GM19043 (cell line): ENCODE results near the gene DRD5.
"Not testable (repeated sequence)": the region's sequence is repeated elsewhere in the genome, so short reads cannot be mapped to it uniquely, and the experiment has no call there.

Experiments used
- ATAC-seq: cut with Tn5 transposase; IDR thresholded peaks from one replicate; pipeline ENCODE4 v1.9.1; 2021; ENCODE audit warnings: low read depth; ENCODE audit not compliant: unreplicated experiment

Gene DRD5

GRCh38 chr4:9781343-9782135, at the start of gene DRD5:
Gene DRD5 (plus strand): TSS chr4:9781634. CDS start chr4:9782030, 396 bp downstream.
- ATAC-seq: no peak

- ATAC-seq: not testable (repeated sequence)
Observed at GRCh38 chr4:9732256-9732655, 49.2 kb upstream of the DRD5 start.

GRCh38 chr4:9735515-9735914, 45.9 kb upstream of the DRD5 start:
- no peak for ATAC-seq

- not testable (repeated sequence) for ATAC-seq
Observed at GRCh38 chr4:9737280-9737679, 44.2 kb upstream of the DRD5 start.

GRCh38 chr4:9743789-9744188, 37.6 kb upstream of the DRD5 start:
- ATAC-seq: not testable (repeated sequence)

- no peak for ATAC-seq
Observed at GRCh38 chr4:9745782-9746181, 35.7 kb upstream of the DRD5 start.

- no peak for ATAC-seq
Observed at GRCh38 chr4:9758641-9759317, 22.7 kb upstream of the DRD5 start.

GRCh38 chr4:9762823-9763475, 18.5 kb upstream of the DRD5 start:
- no peak for ATAC-seq

- ATAC-seq: no peak
Observed at GRCh38 chr4:9764155-9764696, 17.2 kb upstream of the DRD5 start.

- no peak for ATAC-seq
Observed at GRCh38 chr4:9765091-9765490, 16.3 kb upstream of the DRD5 start.

GRCh38 chr4:9769321-9769720, 12.1 kb upstream of the DRD5 start:
- ATAC-seq: no peak

- ATAC-seq: no peak
Observed at GRCh38 chr4:9771034-9771433, 10.4 kb upstream of the DRD5 start.

- no peak for ATAC-seq
Observed at GRCh38 chr4:9773471-9773870, 8.0 kb upstream of the DRD5 start.

GRCh38 chr4:9782136-9782436, 652 bp downstream of the DRD5 start:
- no peak for ATAC-seq

GRCh38 chr4:9785891-9786290, 4.5 kb downstream of the DRD5 start:
- not testable (repeated sequence) for ATAC-seq

- ATAC-seq: no peak
Observed at GRCh38 chr4:9792381-9792780, 10.9 kb downstream of the DRD5 start.

GRCh38 chr4:9796641-9797040, 15.2 kb downstream of the DRD5 start:
- not testable (repeated sequence) for ATAC-seq

- ATAC-seq: no peak
Observed at GRCh38 chr4:9800848-9801247, 19.4 kb downstream of the DRD5 start.

GRCh38 chr4:9804918-9805317, 23.5 kb downstream of the DRD5 start:
- no peak for ATAC-seq

- no peak for ATAC-seq
Observed at GRCh38 chr4:9808077-9808476, 26.6 kb downstream of the DRD5 start.

- ATAC-seq: no peak
Observed at GRCh38 chr4:9811806-9812205, 30.4 kb downstream of the DRD5 start.
